ENCODE results near the gene MOCS3.

MOCS3 gene

DNA sequence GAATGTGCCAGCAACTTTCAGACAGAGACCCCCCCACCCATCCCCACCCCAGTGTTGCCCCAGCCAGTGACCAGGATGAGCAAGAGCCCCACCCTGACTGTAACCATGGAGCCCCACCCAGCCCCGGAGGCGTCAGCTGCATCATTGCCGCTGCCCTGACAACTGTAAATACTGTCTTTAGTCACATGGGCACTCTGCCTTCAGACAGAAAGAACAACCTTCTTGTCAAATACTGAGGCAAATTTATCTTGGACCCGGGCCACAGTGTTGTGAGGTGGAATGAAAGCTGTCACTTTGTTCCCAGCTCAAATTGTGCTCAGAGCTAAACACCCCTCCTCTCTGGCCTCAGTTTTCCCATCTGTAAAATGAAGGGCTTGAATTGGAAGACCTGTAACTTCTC, 23.7 kb downstream of the MOCS3 start:
- DNase-seq (ENCODE audit: low read depth), result no peak

- no peak for DNase-seq (ENCODE audit: low read depth)
Observed at GRCh38 chr20:50983321-50983720, 24.7 kb downstream of the MOCS3 start.

DNA sequence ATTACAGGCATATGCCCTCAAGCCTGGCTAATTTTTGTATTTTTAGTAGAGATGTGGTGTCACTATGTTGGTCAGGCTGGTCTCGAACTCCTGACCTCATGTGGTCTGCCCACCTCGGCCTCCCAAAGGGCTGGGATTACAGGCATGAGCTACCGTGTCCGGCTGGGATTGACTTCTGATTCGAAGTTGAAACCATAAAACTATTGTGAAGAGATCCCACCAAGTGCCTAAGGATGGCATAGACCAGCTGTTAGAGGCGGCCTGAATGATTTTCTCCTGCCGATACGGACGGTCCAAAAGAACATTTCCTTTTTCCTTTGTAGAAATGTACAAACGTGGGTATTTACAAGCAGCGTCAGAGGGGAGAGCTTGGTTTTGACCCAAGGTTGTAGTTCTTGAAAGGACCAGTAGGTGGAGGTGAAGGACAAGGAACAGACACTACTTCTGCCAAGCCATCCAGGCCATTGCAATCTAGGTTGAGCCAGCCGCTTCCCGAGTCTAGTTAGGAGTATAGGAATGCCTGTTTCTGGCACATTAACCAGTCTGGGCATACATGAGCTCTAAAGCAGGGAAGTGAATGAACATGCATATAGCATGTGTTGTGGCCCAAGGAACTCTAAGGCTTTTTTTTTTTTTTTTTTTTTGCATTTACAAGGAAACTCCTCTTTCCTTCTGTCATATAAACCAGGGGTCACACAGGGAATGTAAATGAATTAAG, 29.0 kb downstream of the MOCS3 start:
- peak; percentile 49 for DNase-seq (ENCODE audit: low read depth)

DNA sequence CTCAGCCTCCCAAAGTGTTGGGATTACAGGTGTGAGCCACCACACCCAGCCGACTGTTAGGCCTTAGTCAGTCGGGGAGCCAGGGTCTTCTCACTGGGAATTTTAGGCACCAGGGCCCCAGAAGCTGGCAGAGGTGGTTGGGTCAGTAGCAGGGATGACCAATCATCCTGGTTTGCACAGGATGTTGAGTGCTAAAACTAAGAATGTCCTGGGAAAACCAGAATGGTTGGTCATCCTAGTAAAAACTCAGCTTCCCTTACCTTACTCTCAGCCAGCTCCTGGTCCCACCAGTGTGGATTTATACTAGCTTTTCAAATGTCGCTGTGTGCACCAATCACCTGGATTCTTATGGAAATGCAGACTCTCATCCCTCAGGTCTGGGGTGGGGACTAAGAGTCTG, 32.5 kb downstream of the MOCS3 start:
- DNase-seq (ENCODE audit: low read depth), result no peak

DNA sequence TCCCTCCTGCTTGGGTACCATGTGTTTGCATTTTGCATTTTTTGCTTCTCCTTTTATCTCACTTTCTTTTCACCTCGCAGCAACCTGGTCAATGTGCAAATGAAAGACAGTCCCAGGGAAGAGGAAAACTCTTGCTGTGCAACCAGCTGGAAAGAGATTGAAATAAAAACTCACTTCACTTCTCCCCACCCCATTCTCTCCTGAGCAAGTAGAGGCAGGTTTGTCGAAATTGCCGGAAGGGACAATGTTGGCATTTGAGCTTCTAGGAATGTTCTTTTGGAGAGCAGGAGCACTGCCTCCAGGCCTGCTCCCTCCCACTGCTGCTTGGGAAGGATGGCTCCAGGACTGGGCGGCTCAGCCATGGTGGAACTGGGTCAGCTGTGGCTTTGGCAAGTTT, 33.7 kb downstream of the MOCS3 start:
- DNase-seq (ENCODE audit: low read depth), result no peak

DNA sequence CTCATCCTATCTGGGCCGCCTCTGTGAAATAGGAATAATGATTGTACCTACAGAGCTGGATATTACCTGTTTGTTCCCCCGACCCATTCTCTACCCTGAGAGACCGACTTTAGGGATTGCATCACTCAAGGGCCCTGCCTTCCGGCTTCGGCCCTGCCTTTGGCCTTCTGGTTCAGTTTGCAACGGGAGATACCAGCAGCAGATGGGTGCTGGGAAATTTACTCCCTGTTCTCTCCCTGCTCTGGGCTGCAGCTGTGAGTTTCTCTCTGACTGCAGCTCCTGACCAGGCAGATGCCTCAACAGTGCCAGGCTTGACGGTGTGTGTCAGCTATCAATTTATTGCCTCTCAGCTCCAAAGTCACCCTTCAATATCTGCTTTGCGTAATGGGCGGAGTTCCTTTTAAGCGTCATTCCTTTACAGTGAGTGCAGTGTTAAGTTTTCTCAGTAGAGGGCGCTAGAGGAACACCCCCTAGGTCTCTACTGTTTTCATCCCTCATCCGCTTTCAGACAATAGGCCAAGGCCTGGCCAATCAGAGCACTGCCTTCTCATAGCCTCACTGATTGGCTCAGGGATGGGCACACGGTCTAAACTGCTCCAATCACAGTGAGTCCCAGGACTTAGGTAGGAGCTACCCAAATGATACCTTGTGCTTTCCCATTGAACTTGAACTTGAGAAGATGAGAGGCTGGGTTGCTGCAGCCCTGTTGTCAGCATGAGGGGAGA, 34.3 kb downstream of the MOCS3 start:
- DNase-seq (ENCODE audit: low read depth), result no peak

DNA sequence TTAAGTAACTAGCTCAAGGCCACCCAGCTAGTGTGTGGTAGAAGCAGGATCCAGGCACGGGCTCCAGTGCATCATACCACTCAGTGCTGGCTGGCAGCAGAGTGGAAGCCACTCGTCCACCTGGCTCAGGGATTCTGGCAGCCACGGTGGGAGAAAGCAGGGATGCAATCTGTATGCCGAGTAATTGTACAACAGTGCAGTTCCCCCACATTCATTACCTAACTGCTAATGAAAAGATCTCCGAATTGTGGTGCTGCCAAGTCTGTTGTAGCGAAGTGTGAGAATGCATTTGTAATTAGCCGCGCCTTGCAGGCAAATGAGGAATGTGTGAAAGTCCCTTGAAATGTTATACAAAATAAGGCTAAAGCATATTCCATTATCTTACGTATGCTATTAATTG, 35.3 kb downstream of the MOCS3 start:
- no peak for DNase-seq (ENCODE audit: low read depth)

- DNase-seq (ENCODE audit: low read depth), result no peak
Observed at GRCh38 chr20:50995506-50995905, 36.9 kb downstream of the MOCS3 start.

DNA sequence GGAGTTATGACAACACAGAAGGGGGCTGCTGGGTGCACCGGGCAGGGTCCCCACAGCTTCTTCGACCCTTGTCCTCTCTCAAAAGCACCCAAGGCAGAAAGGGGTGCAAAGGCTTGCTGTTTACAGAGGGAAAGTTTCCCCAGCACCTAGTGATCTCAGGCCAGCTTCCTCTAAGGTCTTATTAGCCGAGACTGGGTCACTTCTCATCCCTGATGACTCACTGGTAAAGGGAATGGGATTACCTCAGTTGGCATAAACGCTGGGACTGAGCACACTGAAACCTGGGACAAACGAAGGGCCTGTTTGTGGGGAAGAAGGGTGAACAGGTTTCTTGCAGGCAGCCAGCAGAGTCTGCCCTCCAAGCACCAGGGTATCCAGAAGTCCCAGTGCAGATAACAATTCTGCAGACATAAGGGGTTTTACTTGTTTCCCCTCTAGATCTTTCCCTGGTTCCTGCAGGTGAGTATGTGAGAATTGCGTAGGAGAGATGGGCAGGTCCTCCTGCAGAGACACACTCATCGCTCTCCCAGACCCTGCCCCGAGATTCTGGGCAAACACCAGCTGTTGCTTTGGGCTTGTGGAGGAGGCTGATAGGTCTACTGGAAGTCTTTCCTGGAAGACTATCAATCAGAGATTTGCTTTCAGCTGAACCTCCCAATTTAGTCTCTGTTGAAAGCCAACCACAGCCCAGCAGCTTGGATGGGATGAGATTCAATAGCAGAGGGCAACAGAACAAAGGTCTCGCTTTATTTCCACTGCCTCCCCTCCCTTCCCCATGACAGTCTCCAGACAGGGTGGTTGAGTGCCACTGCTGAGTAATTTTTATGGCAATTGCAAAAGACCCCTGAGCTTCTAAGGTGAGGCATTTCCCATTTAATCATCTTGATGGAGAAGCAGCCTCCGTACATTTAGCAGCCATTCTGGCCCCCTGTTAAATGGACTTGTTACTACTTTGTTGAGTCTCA, 38.6 kb downstream of the MOCS3 start:
- no peak for DNase-seq (ENCODE audit: low read depth)

DNA sequence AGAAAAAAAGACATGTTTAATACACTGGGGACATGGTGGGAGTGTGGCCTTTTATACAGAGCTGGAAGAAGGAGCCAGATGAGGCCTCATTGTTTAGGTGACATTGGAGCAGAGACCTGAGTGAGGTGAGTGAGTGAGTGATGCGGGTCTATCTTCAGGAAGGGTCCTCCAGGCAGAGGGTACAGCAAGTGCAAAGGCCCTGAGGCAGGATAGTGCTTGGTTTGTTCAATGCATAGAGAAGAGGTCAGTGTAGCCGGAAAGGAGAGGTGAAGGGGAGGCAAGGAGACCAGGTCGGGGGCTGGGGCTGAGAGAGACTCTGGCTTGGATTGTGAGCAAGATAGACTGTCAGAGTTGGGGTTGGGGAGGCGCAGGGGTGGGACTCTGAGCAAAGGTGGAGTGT, 40.7 kb downstream of the MOCS3 start:
- no peak for DNase-seq (ENCODE audit: low read depth)

DNA sequence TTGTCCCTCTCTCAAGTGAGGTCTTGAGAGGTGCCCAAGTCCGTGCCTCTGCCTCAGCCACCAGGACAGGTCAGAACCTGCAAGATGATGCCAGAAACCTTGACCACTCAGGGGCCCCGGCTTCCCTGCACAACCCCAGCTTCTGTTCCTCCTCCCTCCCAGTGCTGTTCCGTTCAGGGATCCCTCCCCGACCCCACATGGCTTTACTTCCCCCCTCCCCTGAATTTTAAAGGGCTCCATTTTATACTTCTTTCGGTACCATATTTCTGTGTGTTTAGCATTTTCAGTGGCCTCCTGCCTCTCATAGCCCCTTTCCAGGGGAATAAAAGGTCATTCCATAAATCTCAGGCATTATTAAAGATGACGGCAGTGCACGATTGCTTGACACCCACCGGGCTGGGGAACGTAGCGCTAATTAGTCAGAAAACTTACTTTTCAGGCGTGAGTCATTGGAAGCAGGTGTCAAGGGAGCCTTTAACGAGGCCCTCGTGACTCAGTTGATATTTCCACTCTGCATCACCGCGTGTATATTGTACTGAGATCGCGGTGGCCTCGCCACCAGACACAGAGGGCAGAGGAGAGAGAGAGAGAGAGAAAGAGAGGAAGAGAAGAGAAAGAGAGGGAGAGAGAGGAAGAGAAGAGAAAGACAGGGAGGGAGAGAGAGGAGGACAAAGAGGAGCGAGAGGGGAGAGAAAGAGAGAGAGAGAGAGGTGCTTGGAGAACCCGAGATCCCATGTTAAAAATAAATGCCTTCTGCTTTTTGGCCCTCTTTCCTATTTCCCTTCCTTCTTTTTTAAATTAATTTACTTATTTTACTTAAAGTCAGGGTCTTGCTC, 43.0 kb downstream of the MOCS3 start:
- DNase-seq (ENCODE audit: low read depth), result no peak

GRCh38 chr20:51002633-51003032, 44.0 kb downstream of the MOCS3 start:
- no peak for DNase-seq (ENCODE audit: low read depth)

- DNase-seq (ENCODE audit: low read depth), result no peak
Observed at GRCh38 chr20:51003753-51004152, 45.1 kb downstream of the MOCS3 start.

GRCh38 chr20:51004305-51004727, 45.7 kb downstream of the MOCS3 start:
- DNase-seq (ENCODE audit: low read depth), result no peak

- no peak for DNase-seq (ENCODE audit: low read depth)
Observed at GRCh38 chr20:51004781-51005180, 46.2 kb downstream of the MOCS3 start.

GRCh38 chr20:51005214-51005613, 46.6 kb downstream of the MOCS3 start:
- no peak for DNase-seq (ENCODE audit: low read depth)

DNA sequence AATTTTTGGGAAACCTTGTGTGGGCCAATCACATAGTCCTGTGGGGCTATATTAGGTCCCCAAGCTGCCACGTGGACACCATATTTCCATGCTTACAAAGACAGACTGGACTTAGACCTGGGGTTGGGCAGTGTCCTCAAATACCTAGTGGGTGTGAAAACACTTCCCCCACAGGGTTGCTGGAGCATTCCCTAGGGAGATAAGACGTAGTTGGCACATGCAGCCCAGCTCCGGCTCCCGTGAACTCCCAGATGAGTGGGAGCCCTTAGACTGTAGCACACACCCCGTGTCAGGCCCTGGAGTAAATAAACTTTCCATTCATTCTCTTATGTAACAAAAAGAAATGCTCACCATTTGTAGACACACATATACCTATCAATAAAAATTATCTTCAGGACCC, 50.1 kb downstream of the MOCS3 start:
- no peak for DNase-seq (ENCODE audit: low read depth)

DNA sequence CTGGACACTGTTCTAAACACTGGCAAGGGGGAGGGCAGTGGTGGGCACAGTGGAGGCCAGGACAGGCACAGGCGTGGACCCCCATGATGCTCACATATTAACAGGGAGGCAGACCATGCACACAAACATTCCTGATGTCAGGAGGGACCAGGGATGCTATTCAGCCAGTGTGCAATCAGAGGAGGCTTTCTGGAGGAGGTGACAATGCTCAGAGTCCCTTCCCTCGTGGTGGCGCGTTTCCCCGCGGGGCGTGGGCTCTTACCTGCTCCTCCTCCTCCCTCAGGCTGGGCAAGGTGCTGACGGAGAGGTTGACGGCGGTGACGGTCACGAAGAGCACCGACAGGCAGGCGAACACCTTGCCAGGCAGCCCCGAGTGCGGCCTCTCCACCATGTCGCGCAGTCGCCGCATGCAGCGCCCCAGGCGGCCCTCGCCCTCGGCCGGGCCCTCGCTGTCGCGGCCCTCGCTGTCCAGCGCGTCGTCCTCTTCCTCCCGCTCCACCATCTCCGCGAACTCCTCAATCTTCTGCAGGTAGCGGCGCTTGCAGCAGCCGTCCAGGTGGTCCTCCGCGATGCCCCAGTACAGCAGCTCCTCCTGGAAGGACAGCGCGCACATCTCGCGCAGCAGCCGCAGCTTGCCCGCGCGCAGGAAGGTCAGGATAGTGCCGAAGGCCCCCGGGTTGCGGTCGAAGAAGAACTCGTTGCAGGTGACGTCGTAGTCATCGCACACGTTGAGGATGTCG, 50.9 kb downstream of the MOCS3 start:
- DNase-seq (ENCODE audit: low read depth), result no peak

DNA sequence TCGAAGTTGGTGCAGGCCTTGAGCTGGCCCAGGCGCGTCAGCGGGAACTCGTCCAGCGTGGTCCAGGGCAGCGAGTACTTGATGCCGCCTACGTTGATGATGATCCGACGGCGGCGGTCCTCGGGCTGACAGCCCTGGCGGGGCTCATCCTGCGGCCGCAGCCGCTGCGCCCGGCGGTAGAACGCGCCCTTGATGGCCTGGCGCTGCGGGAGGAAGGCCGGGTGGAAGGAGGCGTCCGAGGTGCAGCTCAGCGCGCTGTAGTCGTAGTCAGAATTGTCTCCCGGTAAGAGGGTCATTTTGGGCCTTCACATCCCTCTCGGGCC, 51.4 kb downstream of the MOCS3 start:
- DNase-seq (ENCODE audit: low read depth), result no peak

DNA sequence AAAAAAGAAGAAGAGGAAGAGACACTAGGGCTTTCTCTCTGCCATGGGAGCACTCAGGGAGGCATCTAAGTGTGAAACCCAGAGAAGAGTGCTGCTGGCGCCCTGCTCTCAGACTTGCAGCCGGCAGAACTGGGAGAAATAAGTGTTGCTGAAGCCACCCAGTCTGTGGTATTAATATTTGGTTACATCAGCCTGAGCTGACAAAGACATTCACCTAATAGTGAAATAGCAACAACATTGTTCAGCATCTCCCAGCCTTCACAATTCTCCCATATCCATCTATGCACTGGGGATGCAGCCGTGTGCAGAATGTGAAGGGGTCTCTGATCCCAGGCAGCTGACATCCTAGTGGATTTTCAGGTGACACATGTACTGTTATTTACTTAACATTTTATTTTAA, 52.3 kb downstream of the MOCS3 start:
- DNase-seq (ENCODE audit: low read depth), result no peak

- DNase-seq (ENCODE audit: low read depth), result no peak
Observed at GRCh38 chr20:51011479-51011878, 52.9 kb downstream of the MOCS3 start.

All from T follicular helper cell (primary cell).